GM23338 (cell line): ENCODE data around the gene PDCD10. TPM values are rescaled to one million over a fixed set of nuclear protein-coding genes. Genes with fewer than 3 reads are reported as not detected.

Experiments used
- ATAC-seq: fragments of 200-7000 bp; cut with Tn5 transposase; 3 replicates; pipeline ENCODE4 v1.9.1; 2020
- DNase-seq: peaks from one replicate; pipeline ENCODE4 v3.0.0-alpha.2; 2015; ENCODE audit warnings: low spot score
- H2AFZ ChIP-seq: fragments of 200-600 bp; sonication (generic); 2 replicates; pipeline ENCODE4 v1.8.0; 2016; ENCODE audit warnings: antibody characterized with exemption, mild to moderate bottlenecking, moderate library complexity
- H3F3A ChIP-seq: fragments of 200-600 bp; sonication (generic); replicated peaks from 2 replicates; pipeline ENCODE4 v1.8.0; 2017; ENCODE audit warnings: antibody characterized with exemption, mixed run types, low read depth
- H3K27ac ChIP-seq: fragments of 200-600 bp; sonication (generic); 2 replicates; pipeline ENCODE4 v1.6.1; 2016; ENCODE audit warnings: low read depth
- H3K27me3 ChIP-seq: fragments of 200-600 bp; sonication (generic); 2 replicates; pipeline ENCODE4 v1.8.0; 2016; ENCODE audit warnings: mild to moderate bottlenecking, mixed run types, moderate library complexity; ENCODE audit not compliant: insufficient read depth
- H3K36me3 ChIP-seq: fragments of 200-600 bp; sonication (generic); 2 replicates; pipeline ENCODE4 v1.8.0; 2016; ENCODE audit warnings: mild to moderate bottlenecking; ENCODE audit not compliant: insufficient read depth
- H3K4me1 ChIP-seq: fragments of 200-600 bp; sonication (generic); 2 replicates; pipeline ENCODE4 v1.8.0; 2016; ENCODE audit warnings: mild to moderate bottlenecking, moderate library complexity; ENCODE audit not compliant: insufficient read depth
- H3K4me2 ChIP-seq: fragments of 200-600 bp; sonication (generic); 2 replicates; pipeline ENCODE4 v1.7.1; 2017; ENCODE audit warnings: mixed run types
- H3K4me3 ChIP-seq: fragments of 200-600 bp; sonication (generic); 2 replicates; pipeline ENCODE4 v1.6.1; 2016; ENCODE audit warnings: mixed run types
- H3K79me2 ChIP-seq: fragments of 200-600 bp; sonication (generic); replicated peaks from 2 replicates; pipeline ENCODE4 v1.8.0; 2017; ENCODE audit warnings: mild to moderate bottlenecking; ENCODE audit not compliant: insufficient read depth
- H3K9me2 ChIP-seq: fragments of 200-600 bp; sonication (generic); 2 replicates; pipeline ENCODE4 v1.8.0; 2017; ENCODE audit not compliant: insufficient read depth
- H4K20me1 ChIP-seq: fragments of 200-600 bp; sonication (generic); replicated peaks from 2 replicates; pipeline ENCODE4 v1.8.0; 2017; ENCODE audit warnings: mild to moderate bottlenecking; ENCODE audit not compliant: insufficient read depth
- H3K27ac Mint-ChIP-seq: 2 replicates; pipeline ENCODE4 v1.8.0; 2020; ENCODE audit warnings: inconsistent platforms, mild to moderate bottlenecking, moderate library complexity, mixed read lengths
- H3K27me3 Mint-ChIP-seq: 3 replicates; pipeline ENCODE4 v1.8.0; 2022; ENCODE audit warnings: low read depth, mild to moderate bottlenecking, moderate library complexity, mixed read lengths, inconsistent platforms; ENCODE audit not compliant: insufficient read depth, poor library complexity
- H3K36me3 Mint-ChIP-seq: 3 replicates; pipeline ENCODE4 v1.8.0; 2021; ENCODE audit warnings: low read depth, mild to moderate bottlenecking, inconsistent platforms, moderate library complexity, mixed read lengths
- H3K4me1 Mint-ChIP-seq: 3 replicates; pipeline ENCODE4 v1.8.0; 2020; ENCODE audit warnings: mild to moderate bottlenecking, inconsistent platforms, mixed read lengths
- H3K4me3 Mint-ChIP-seq: 3 replicates; pipeline ENCODE4 v1.8.0; 2021; ENCODE audit warnings: moderate library complexity, mild to moderate bottlenecking, inconsistent platforms, mixed read lengths
- H3K9me3 Mint-ChIP-seq: 3 replicates; pipeline ENCODE4 v1.8.0; 2020; ENCODE audit warnings: moderate library complexity, mild to moderate bottlenecking, inconsistent platforms, mixed read lengths
- CREB1 ChIP-seq: fragments of 250-450 bp; sonication (Bioruptor Pico); IDR thresholded peaks from 2 replicates; pipeline ENCODE4 v1.5.0; 2020; ENCODE audit warnings: low read depth, mild to moderate bottlenecking, moderate library complexity
- CTCF ChIP-seq, 2 experiments: fragments of 200-600 bp in 1 of 2; sonication (generic) in 1 of 2; conservative IDR thresholded peaks; 2 replicates each; pipeline versions ENCODE4 v1.5.1 to v1.6.1; 2016 to 2017; ENCODE audit warnings: antibody characterized with exemption in 2 of 2, low read depth in 2 of 2, mild to moderate bottlenecking in 2 of 2, moderate library complexity in 1 of 2
- ETS1 ChIP-seq: IDR thresholded peaks from 2 replicates; pipeline ENCODE4 v1.6.1; 2016; ENCODE audit warnings: antibody characterized with exemption
- EZH2 ChIP-seq: fragments of 200-600 bp; sonication (generic); IDR thresholded peaks from one replicate; pipeline ENCODE4 v1.8.0; 2017; ENCODE audit warnings: antibody characterized with exemption, mild to moderate bottlenecking, low read depth; ENCODE audit not compliant: unreplicated experiment
- EZH2phosphoT487 ChIP-seq: fragments of 200-600 bp; sonication (generic); IDR thresholded peaks from one replicate; pipeline ENCODE4 v1.8.1; 2018; ENCODE audit warnings: antibody characterized with exemption; ENCODE audit not compliant: unreplicated experiment
- JUNB ChIP-seq: IDR thresholded peaks from one replicate; pipeline ENCODE4 v1.6.1; 2016; ENCODE audit warnings: antibody characterized with exemption; ENCODE audit not compliant: unreplicated experiment
- NANOG ChIP-seq: IDR thresholded peaks from 2 replicates; pipeline ENCODE4 v1.6.1; 2016; ENCODE audit warnings: antibody characterized with exemption, borderline replicate concordance
- POLR2AphosphoS5 ChIP-seq: IDR thresholded peaks from 2 replicates; pipeline ENCODE4 v1.6.1; 2016; ENCODE audit warnings: antibody characterized with exemption, low read depth
- STAT1 ChIP-seq: IDR thresholded peaks from one replicate; pipeline ENCODE4 v1.6.1; 2016; ENCODE audit warnings: antibody characterized with exemption; ENCODE audit not compliant: unreplicated experiment
- ZNF114 ChIP-seq: fragments of 250-450 bp; sonication (Bioruptor Pico); IDR thresholded peaks from 2 replicates; pipeline ENCODE4 v1.5.0; 2020; ENCODE audit warnings: mild to moderate bottlenecking, moderate library complexity
- ZNF331 ChIP-seq: fragments of 250-450 bp; sonication (Bioruptor Pico); IDR thresholded peaks from 2 replicates; pipeline ENCODE4 v1.5.0; 2020; ENCODE audit warnings: low read depth, mild to moderate bottlenecking, moderate library complexity
- ZNF462 ChIP-seq: fragments of 250-450 bp; sonication (Bioruptor Pico); IDR thresholded peaks from 2 replicates; pipeline ENCODE4 v1.5.0; 2020; ENCODE audit warnings: mild to moderate bottlenecking, moderate library complexity
- polyA plus RNA-seq: library from polyadenylated mRNA; unstranded; fragments of >200 nt; fragmentation: Nextera tagmentation; extraction: Ambion mirVana; gene quantifications from 2 replicates; pipeline ENCODE4 v1.2.1, GENCODE V29; 2016
- total RNA-seq: library from RNA; depleted of rRNA; stranded (reverse); fragments of >200 nt; shearing (Covaris generic); gene quantifications from 2 replicates; pipeline ENCODE4 v1.2.3, GENCODE V29; 2014
- TF ChIP-seq, protein P1 (sequence below): IDR thresholded peaks from one replicate; pipeline ENCODE4 v1.6.1; 2018; ENCODE audit warnings: antibody characterized with exemption; ENCODE audit not compliant: unreplicated experiment

The PDCD10 gene
- total and polyA plus RNA-seq, 2 experiments from 2014 or later: 95.2 to 125 TPM

DNA sequence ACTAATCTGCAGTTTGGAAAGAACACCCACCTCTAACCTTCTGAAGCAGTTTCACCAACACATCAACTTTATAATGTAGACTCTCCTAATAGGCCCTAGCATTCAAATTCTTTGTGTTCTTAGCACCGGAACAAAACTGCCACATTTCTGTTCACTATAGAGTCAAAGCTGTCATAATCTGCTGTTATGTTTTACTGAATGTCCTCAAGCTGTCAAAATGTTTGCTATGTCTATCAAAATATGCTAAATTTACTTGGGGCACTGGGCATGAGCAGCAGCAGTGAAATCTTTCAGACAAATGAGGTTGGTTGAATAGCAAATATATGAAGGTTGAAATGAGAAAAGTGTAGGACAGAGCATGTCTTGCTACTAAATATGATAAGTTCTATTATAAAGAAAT lies 82.9 kb downstream of the PDCD10 start:
- Mint-ChIP-seq H3K9me3 (no peaks in the 10 kb centered on the region; the same call in 2 of the 3 replicates), H3K36me3 (no peaks in the 10 kb centered on the region), H3K4me3 (no peak overlapping the region), H3K27me3 (peaks cover 2% of the 10 kb centered on the region), H3K4me1 (peaks cover 27% of the 10 kb centered on the region), H3K27ac (no peak overlapping the region)
- Histone ChIP-seq H3F3A (peaks cover 9% of the 10 kb centered on the region), H3K36me3 (no peaks in the 10 kb centered on the region), H3K4me1 (peaks cover 26% of the 10 kb centered on the region), H2AFZ (no peak overlapping the region), H3K4me3 (no peak overlapping the region), H3K79me2 (no peaks in the 10 kb centered on the region), H3K27ac (peak overlapping the region; percentile 98), H3K27me3 (no peaks in the 10 kb centered on the region), H3K4me2 (peak overlapping the region; percentile 10; the same call in 1 of the 2 replicates), H3K9me2 (no peaks in the 10 kb centered on the region; the same call in none of the 2 replicates), H4K20me1 (no peaks in the 10 kb centered on the region)
- DNase-seq (no peak), ATAC-seq (no peak)
- no peak for TF ChIP-seq STAT1
- TF ChIP-seq EZH2: no peak
- TF ChIP-seq EZH2phosphoT487: no peak
- no peak for TF ChIP-seq ZNF114 (CRISPR knock-in tag)
- no peak for TF ChIP-seq ETS1
- TF ChIP-seq ZNF331 (CRISPR knock-in tag): no peak
- TF ChIP-seq, protein P1, sequence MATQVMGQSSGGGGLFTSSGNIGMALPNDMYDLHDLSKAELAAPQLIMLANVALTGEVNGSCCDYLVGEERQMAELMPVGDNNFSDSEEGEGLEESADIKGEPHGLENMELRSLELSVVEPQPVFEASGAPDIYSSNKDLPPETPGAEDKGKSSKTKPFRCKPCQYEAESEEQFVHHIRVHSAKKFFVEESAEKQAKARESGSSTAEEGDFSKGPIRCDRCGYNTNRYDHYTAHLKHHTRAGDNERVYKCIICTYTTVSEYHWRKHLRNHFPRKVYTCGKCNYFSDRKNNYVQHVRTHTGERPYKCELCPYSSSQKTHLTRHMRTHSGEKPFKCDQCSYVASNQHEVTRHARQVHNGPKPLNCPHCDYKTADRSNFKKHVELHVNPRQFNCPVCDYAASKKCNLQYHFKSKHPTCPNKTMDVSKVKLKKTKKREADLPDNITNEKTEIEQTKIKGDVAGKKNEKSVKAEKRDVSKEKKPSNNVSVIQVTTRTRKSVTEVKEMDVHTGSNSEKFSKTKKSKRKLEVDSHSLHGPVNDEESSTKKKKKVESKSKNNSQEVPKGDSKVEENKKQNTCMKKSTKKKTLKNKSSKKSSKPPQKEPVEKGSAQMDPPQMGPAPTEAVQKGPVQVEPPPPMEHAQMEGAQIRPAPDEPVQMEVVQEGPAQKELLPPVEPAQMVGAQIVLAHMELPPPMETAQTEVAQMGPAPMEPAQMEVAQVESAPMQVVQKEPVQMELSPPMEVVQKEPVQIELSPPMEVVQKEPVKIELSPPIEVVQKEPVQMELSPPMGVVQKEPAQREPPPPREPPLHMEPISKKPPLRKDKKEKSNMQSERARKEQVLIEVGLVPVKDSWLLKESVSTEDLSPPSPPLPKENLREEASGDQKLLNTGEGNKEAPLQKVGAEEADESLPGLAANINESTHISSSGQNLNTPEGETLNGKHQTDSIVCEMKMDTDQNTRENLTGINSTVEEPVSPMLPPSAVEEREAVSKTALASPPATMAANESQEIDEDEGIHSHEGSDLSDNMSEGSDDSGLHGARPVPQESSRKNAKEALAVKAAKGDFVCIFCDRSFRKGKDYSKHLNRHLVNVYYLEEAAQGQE: no peak
- no peak for TF ChIP-seq JUNB
- TF ChIP-seq CTCF (conservative IDR thresholded peaks at IDR 0.05; ENCODE audit: low read depth in 2 of 2): no peak
- no peak for TF ChIP-seq CREB1 (CRISPR knock-in tag)
- no peak for TF ChIP-seq ZNF462
- no peak for TF ChIP-seq NANOG
- no peak for TF ChIP-seq POLR2AphosphoS5
